Kidney tubule cell (primary cell): ENCODE results near the gene LMO1.

Experiments
- DNase-seq: peaks from one replicate; pipeline ENCODE4 v3.0.0-alpha.2; 2018; ENCODE audit warnings: low spot score

Gene LMO1

GRCh38 chr11:8288166-8288772 lies 24.6 kb upstream of the LMO1 start:
- no peak for DNase-seq

- DNase-seq, result no peak
Observed at GRCh38 chr11:8287703-8288102, 24.0 kb upstream of the LMO1 start.

- no peak for DNase-seq
Observed at GRCh38 chr11:8287297-8287696, 23.6 kb upstream of the LMO1 start.

- no peak for DNase-seq
Observed at GRCh38 chr11:8286886-8287285, 23.2 kb upstream of the LMO1 start.

- no peak for DNase-seq
Observed at GRCh38 chr11:8285796-8286195, 22.1 kb upstream of the LMO1 start.

- no peak for DNase-seq
Observed at GRCh38 chr11:8285228-8285627, 21.6 kb upstream of the LMO1 start.

- DNase-seq, result no peak
Observed at GRCh38 chr11:8283465-8284230, 20.0 kb upstream of the LMO1 start.

- no peak for DNase-seq
Observed at GRCh38 chr11:8283100-8283464, 19.4 kb upstream of the LMO1 start.

- peak; percentile 28 for DNase-seq
Observed at GRCh38 chr11:8282631-8283030, 19.0 kb upstream of the LMO1 start.

- DNase-seq, result no peak
Observed at GRCh38 chr11:8281266-8281665, 17.6 kb upstream of the LMO1 start.

GRCh38 chr11:8277691-8278090 lies 14.0 kb upstream of the LMO1 start:
- DNase-seq, result no peak

- no peak for DNase-seq
Observed at GRCh38 chr11:8276528-8276927, 12.8 kb upstream of the LMO1 start.

- no peak for DNase-seq
Observed at GRCh38 chr11:8273287-8273686, 9.6 kb upstream of the LMO1 start.

GRCh38 chr11:8271106-8271886 lies 7.6 kb upstream of the LMO1 start:
- DNase-seq, result no peak

- no peak for DNase-seq
Observed at GRCh38 chr11:8269636-8270035, 6.0 kb upstream of the LMO1 start.

GRCh38 chr11:8268530-8269400 lies 5.1 kb upstream of the LMO1 start:
- no peak for DNase-seq

- no peak for DNase-seq
Observed at GRCh38 chr11:8267831-8268529, 4.3 kb upstream of the LMO1 start.

- DNase-seq, result no peak
Observed at GRCh38 chr11:8267280-8267679, 3.6 kb upstream of the LMO1 start.

GRCh38 chr11:8266246-8267241 lies 2.9 kb upstream of the LMO1 start:
- no peak for DNase-seq

- DNase-seq, result no peak
Observed at GRCh38 chr11:8265681-8266241, 2.1 kb upstream of the LMO1 start.
